IMR-90 (cell line): ENCODE data around the gene CDKL4.

Experiments
- BHLHE40 ChIP-seq: fragments of 150-350 bp; IDR thresholded peaks from 2 replicates; pipeline ENCODE4 v1.6.1; 2016; ENCODE audit warnings: mild to moderate bottlenecking, low read depth, low read length
- CEBPB ChIP-seq: IDR thresholded peaks from 2 replicates; pipeline ENCODE4 v1.6.1; 2012; ENCODE audit warnings: low read depth, low read length, improper control_type of control experiment
- CHD1 ChIP-seq: IDR thresholded peaks from 2 replicates; pipeline ENCODE4 v1.6.1; 2012; ENCODE audit warnings: low read depth, low read length, improper control_type of control experiment
- CTCF ChIP-seq: conservative IDR thresholded peaks from 2 replicates; pipeline ENCODE4 v1.5.1; 2012; ENCODE audit warnings: mild to moderate bottlenecking, low read depth, low read length, improper control_type of control experiment
- ELK1 ChIP-seq: fragments of 150-350 bp; IDR thresholded peaks from 2 replicates; pipeline ENCODE4 v1.6.1; 2016; ENCODE audit warnings: low read depth, mild to moderate bottlenecking, low read length, moderate library complexity, borderline replicate concordance
- FOS ChIP-seq: fragments of 150-350 bp; IDR thresholded peaks from 2 replicates; pipeline ENCODE4 v1.6.1; 2016; ENCODE audit warnings: low read depth, low read length
- MAFK ChIP-seq: IDR thresholded peaks from 2 replicates; pipeline ENCODE4 v1.6.1; 2012; ENCODE audit warnings: low read depth, low read length, improper control_type of control experiment
- MXI1 ChIP-seq: IDR thresholded peaks from 2 replicates; pipeline ENCODE4 v1.6.1; 2012; ENCODE audit warnings: low read depth, mild to moderate bottlenecking, low read length, moderate library complexity, borderline replicate concordance
- NFE2L2 ChIP-seq: fragments of 150-350 bp; IDR thresholded peaks from 2 replicates; pipeline ENCODE4 v1.6.1; 2016; ENCODE audit warnings: low read depth, mild to moderate bottlenecking, low read length
- POLR2A ChIP-seq: IDR thresholded peaks from 2 replicates; pipeline ENCODE4 v1.6.1; 2012; ENCODE audit warnings: mild to moderate bottlenecking, low read depth, low read length
- RAD21 ChIP-seq: IDR thresholded peaks from 2 replicates; pipeline ENCODE4 v1.6.1; 2012; ENCODE audit warnings: low read length, improper control_type of control experiment
- RFX5 ChIP-seq: IDR thresholded peaks from 2 replicates; pipeline ENCODE4 v1.8.0; 2012; ENCODE audit warnings: low read depth, mild to moderate bottlenecking, low read length, moderate library complexity
- SMC3 ChIP-seq: fragments of 150-350 bp; IDR thresholded peaks from 2 replicates; pipeline ENCODE4 v1.6.1; 2016; ENCODE audit warnings: low read depth, mild to moderate bottlenecking, antibody characterized with exemption, low read length, moderate library complexity
- USF2 ChIP-seq: fragments of 150-350 bp; IDR thresholded peaks from 2 replicates; pipeline ENCODE4 v1.6.1; 2017; ENCODE audit warnings: mild to moderate bottlenecking, antibody characterized with exemption, low read length, low read depth

GRCh38 chr2:39256040-39256439 lies 12.3 kb upstream of the CDKL4 start:
- no peak for TF ChIP-seq ELK1
- no peak for TF ChIP-seq CTCF
- TF ChIP-seq USF2 = no peak
- no peak for TF ChIP-seq POLR2A
- TF ChIP-seq CHD1 = no peak
- no peak for TF ChIP-seq CEBPB
- no peak for TF ChIP-seq RAD21
- no peak for TF ChIP-seq SMC3
- TF ChIP-seq BHLHE40 = no peak
- no peak for TF ChIP-seq MAFK
- no peak for TF ChIP-seq NFE2L2
- TF ChIP-seq MXI1 = no peak
- no peak for TF ChIP-seq FOS
- TF ChIP-seq RFX5 = no peak
